Stomach (tissue), 9 donors: ENCODE measurements around the gene HMX1. TPM values are rescaled to one million over a fixed set of nuclear protein-coding genes. Genes with fewer than 3 reads are reported as not detected.
A peak's percentile ranks its signal among the peaks of the same experiment; 100 is the strongest.

Source experiments
- DNase-seq, 2 donors: peaks; one replicate each; pipeline versions ENCODE4 v3.0.0 to v3.0.0-alpha.2; 2013 to 2019
- H3K27ac ChIP-seq, 5 donors: fragments of 200-600 bp in 4 of 5; sonication (generic) in 4 of 5; one replicate each; pipeline ENCODE4 v1.5.1; 2013 to 2019; ENCODE audit warnings: mild to moderate bottlenecking in 1 of 5, moderate library complexity in 1 of 5
- H3K27me3 ChIP-seq, 3 donors: fragments of 200-600 bp; sonication (generic); one replicate each; pipeline ENCODE4 v1.5.1; 2017 to 2019; ENCODE audit warnings: mixed run types in 1 of 3
- H3K36me3 ChIP-seq, 4 donors: fragments of 200-600 bp; sonication (generic); 1 replicate in 3 of 4; 2 replicates in 1 of 4; pipeline ENCODE4 v1.5.1; 2016 to 2019
- H3K4me1 ChIP-seq, 4 donors: fragments of 200-600 bp; sonication (generic); one replicate each; pipeline ENCODE4 v1.5.1; 2016 to 2019
- H3K4me3 ChIP-seq, 4 donors: fragments of 200-600 bp; sonication (generic) in 3 of 4; one replicate each; pipeline ENCODE4 v1.5.1; 2016 to 2019; ENCODE audit warnings: mild to moderate bottlenecking in 1 of 4
- H3K9me3 ChIP-seq, 4 donors: fragments of 200-600 bp; sonication (generic); one replicate each; pipeline ENCODE4 v1.5.1; 2016 to 2019
- EP300 ChIP-seq: sonication (generic); formaldehyde crosslinking; IDR thresholded peaks from one replicate; pipeline ENCODE4 v1.6.1; 2017; ENCODE audit warnings: antibody characterized with exemption
- POLR2A ChIP-seq, 4 donors: fragments of 450-650 bp; IDR thresholded peaks; one replicate each; pipeline ENCODE4 v1.6.1; 2016; ENCODE audit warnings: antibody characterized with exemption in 4 of 4, control low read depth in 2 of 4, mild to moderate bottlenecking in 1 of 4, moderate library complexity in 1 of 4
- POLR2AphosphoS5 ChIP-seq, 3 donors: sonication (generic); formaldehyde crosslinking; IDR thresholded peaks; one replicate each; pipeline ENCODE4 v1.6.1; 2016; ENCODE audit warnings: antibody characterized with exemption in 3 of 3
- WGBS, 5 donors: extraction: QIAGEN DNeasy Blood & Tissue Kit in 3 of 5; methylation state at CpG; one replicate each; pipeline versions ENCODE4 v1.1.5 to v1.1.7; 2013 to 2018; 5-methylcytosine and 5-hydroxymethylcytosine counted together
- intact Hi-C: fragments of 100-400 bp; cut with DNase I; formaldehyde crosslinking; loops from one replicate; pipeline ENCODE4 v1.15.1; 2023; ENCODE audit warnings: low total_unique reads
- polyA plus RNA-seq, 3 donors: library from polyadenylated mRNA; stranded (reverse); fragments of 200-250 nt; gene quantifications; one replicate each; pipeline ENCODE4 v1.2.3, GENCODE V29; 2013
- total RNA-seq, 5 donors: library from RNA; depleted of rRNA; stranded (reverse); fragments of >200 nt; gene quantifications; one replicate each; pipeline versions ENCODE4 v1.1.0 to v1.2.3, GENCODE V29; 2014 to 2016
- TF ChIP-seq, protein P1 (sequence below), 7 experiments: fragments of 450-650 bp in 4 of 7; fragments of 200-600 bp in 3 of 7; sonication (generic) in 3 of 7; IDR thresholded peaks; one replicate each; pipeline ENCODE4 v1.5.1; 2016 to 2019; ENCODE audit warnings: antibody characterized with exemption in 7 of 7, control low read depth in 2 of 7, mild to moderate bottlenecking in 1 of 7
- donor health status: healthy with polysubstance abuse.
- donor health status: Bipolar disorder and iron deficiency.
- donor health status: healthy.

Gene HMX1
- total and polyA plus RNA-seq, 8 donors: 0.37 TPM; not detected in 7

- DNase-seq: peak in 1 of 2 donors; percentile 17
- Histone ChIP-seq H3K4me3 (no peak overlapping the region), H3K27ac (no peak overlapping the region), H3K4me1 (no peaks in the 10 kb centered on the region), H3K9me3 (no peaks in the 10 kb centered on the region), H3K36me3 (no peaks in the 10 kb centered on the region), H3K27me3 (peaks cover 0 to 44% (median 0%) of the 10 kb centered on the region in 3 donors)
- 59 to 69% (median 62%) methylated on average over 7 of the region's 7 CpGs for WGBS, 5 donors
- intact Hi-C loops: no loop called here
- TF ChIP-seq POLR2A (IDR thresholded peaks at IDR 0.05): no peak
- TF ChIP-seq, protein P1, sequence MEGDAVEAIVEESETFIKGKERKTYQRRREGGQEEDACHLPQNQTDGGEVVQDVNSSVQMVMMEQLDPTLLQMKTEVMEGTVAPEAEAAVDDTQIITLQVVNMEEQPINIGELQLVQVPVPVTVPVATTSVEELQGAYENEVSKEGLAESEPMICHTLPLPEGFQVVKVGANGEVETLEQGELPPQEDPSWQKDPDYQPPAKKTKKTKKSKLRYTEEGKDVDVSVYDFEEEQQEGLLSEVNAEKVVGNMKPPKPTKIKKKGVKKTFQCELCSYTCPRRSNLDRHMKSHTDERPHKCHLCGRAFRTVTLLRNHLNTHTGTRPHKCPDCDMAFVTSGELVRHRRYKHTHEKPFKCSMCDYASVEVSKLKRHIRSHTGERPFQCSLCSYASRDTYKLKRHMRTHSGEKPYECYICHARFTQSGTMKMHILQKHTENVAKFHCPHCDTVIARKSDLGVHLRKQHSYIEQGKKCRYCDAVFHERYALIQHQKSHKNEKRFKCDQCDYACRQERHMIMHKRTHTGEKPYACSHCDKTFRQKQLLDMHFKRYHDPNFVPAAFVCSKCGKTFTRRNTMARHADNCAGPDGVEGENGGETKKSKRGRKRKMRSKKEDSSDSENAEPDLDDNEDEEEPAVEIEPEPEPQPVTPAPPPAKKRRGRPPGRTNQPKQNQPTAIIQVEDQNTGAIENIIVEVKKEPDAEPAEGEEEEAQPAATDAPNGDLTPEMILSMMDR (IDR thresholded peaks at IDR 0.05): no peak
- no peak for TF ChIP-seq POLR2AphosphoS5 (IDR thresholded peaks at IDR 0.05)
- no peak for TF ChIP-seq EP300
Observed at GRCh38 chr4:8830056-8830455, 41.6 kb downstream of the HMX1 start.

DNA sequence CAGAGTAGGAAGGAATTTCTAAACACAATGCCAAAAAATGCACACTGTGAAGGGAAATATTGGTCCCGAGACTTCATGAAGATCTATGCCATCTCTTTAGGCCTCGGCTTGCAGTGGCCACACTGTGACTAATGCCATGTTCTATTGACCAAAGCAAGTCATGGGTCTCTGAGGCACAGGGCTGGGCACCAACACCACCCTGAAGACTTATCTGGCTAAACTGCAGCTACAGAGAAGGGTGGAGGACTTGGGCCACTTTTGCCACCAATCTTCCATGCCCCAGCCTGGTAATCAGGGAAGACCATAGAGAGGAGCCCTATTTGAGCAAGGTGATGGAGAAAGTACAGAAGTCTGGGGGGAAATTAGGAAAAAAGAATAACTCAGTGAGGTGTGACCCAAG lies 42.1 kb downstream of the HMX1 start:
- DNase-seq: no peak
- Histone ChIP-seq H3K27ac (no peak overlapping the region), H3K9me3 (no peaks in the 10 kb centered on the region), H3K4me3 (no peak overlapping the region), H3K27me3 (peaks cover 0 to 39% (median 0%) of the 10 kb centered on the region in 3 donors), H3K4me1 (no peaks in the 10 kb centered on the region), H3K36me3 (no peaks in the 10 kb centered on the region)
- TF ChIP-seq POLR2A (IDR thresholded peaks at IDR 0.05) (no peak), EP300 (no peak), POLR2AphosphoS5 (IDR thresholded peaks at IDR 0.05) (no peak)
- TF ChIP-seq, protein P1 (IDR thresholded peaks at IDR 0.05): no peak
- intact Hi-C loops: no loop called here
- WGBS, 5 donors: 81 to 88% (median 84%) methylated on average over 2 of the region's 2 CpGs

- Histone ChIP-seq H3K36me3 (no peaks in the 10 kb centered on the region), H3K4me3 (no peak overlapping the region), H3K4me1 (no peaks in the 10 kb centered on the region), H3K9me3 (no peaks in the 10 kb centered on the region), H3K27me3 (peaks cover 0 to 34% (median 0%) of the 10 kb centered on the region in 3 donors), H3K27ac (no peak overlapping the region)
- no peak for DNase-seq
- no peak for TF ChIP-seq POLR2AphosphoS5 (IDR thresholded peaks at IDR 0.05)
- no peak for TF ChIP-seq EP300
- no peak for TF ChIP-seq POLR2A (IDR thresholded peaks at IDR 0.05)
- TF ChIP-seq, protein P1 (IDR thresholded peaks at IDR 0.05): no peak
- WGBS, 5 donors: 79 to 85% (median 81%) methylated on average over 4 of the region's 4 CpGs
- intact Hi-C loops: no loop called here
Observed at GRCh38 chr4:8828869-8829268, 42.8 kb downstream of the HMX1 start.

GRCh38 chr4:8821151-8821950 lies 50.3 kb downstream of the HMX1 start:
- H3K27ac ChIP-seq: no peak overlapping the region
- no peak for DNase-seq
- no peak overlapping the region for H3K4me3 ChIP-seq
- H3K9me3 ChIP-seq: no peaks in the 10 kb centered on the region
- intact Hi-C loops: no loop called here
- TF ChIP-seq, protein P1 (IDR thresholded peaks at IDR 0.05): no peak
- TF ChIP-seq EP300: no peak
- TF ChIP-seq POLR2A (IDR thresholded peaks at IDR 0.05): no peak
- TF ChIP-seq POLR2AphosphoS5 (IDR thresholded peaks at IDR 0.05): no peak
- no peaks in the 10 kb centered on the region for H3K36me3 ChIP-seq
- H3K27me3 ChIP-seq: peaks cover 0 to 46% (median 0%) of the 10 kb centered on the region in 3 donors
- H3K4me1 ChIP-seq: no peaks in the 10 kb centered on the region
- WGBS, 5 donors: 75 to 83% (median 78%) methylated on average over 21 of the region's 21 CpGs
